AG04449 (cell line): ENCODE results near the gene TMEM179B.
A peak's percentile ranks its signal among the peaks of the same experiment; 100 is the strongest.
"Not testable (repeated sequence)": the region's sequence is repeated elsewhere in the genome, so short reads cannot be mapped to it uniquely, and the experiment has no call there.

ENCODE experiments used
- CTCF ChIA-PET: fragments of 350-600 bp; formaldehyde crosslinking; extraction: SDS; loops from one replicate; lab custom pipeline; 2021; ENCODE audit warnings: antibody characterized with exemption; lab: Yijun Ruan, JAX
- POLR2A ChIA-PET: fragments of 400-600, 350-600 bp; formaldehyde crosslinking; extraction: SDS; loops from one replicate; lab custom pipeline; 2020; ENCODE audit warnings: antibody characterized with exemption, inconsistent platforms; lab: Yijun Ruan, JAX
- DNase-seq: peaks from one replicate; pipeline ENCODE4 v3.0.0-alpha.2; 2010; ENCODE audit warnings: low read depth, low spot score
- H3K4me3 ChIP-seq: 2 replicates; pipeline ENCODE4 v1.5.1; 2011; ENCODE audit warnings: low read depth, mild to moderate bottlenecking, control low read depth, low read length
- CTCF ChIP-seq: IDR thresholded peaks from one replicate; pipeline ENCODE4 v1.5.1; 2011; ENCODE audit warnings: mild to moderate bottlenecking, moderate library complexity, low read length, control low read depth, inconsistent platforms; ENCODE audit not compliant: insufficient read depth; ENCODE audit errors: missing control alignments

Gene TMEM179B

GRCh38 chr11:62787005-62787759, at the start of gene TMEM179B:
Gene TMEM179B, plus strand, starts transcription at chr11:62787402. Its CDS starts 30 bp downstream, at chr11:62787432.
- CTCF ChIA-PET = interaction anchor here (0.6 to 5.1 kb wide), 45 partner anchors 9 to 426 kb away, joined by 3 to 189 read pairs (median 5); partner anchors contain the start of genes POLR2G, STX5, TAF6L and TEX54
- TF ChIP-seq CTCF = peak; percentile 62
- peak within 1 kb of the TSS; percentile 95 for H3K4me3 ChIP-seq
- peak; percentile 86 for DNase-seq
- POLR2A ChIA-PET = interaction anchor here (0.5 to 3.7 kb wide), 17 partner anchors 9 to 122 kb away, joined by 3 to 41 read pairs (median 4); partner anchors contain the start of genes C11orf98, CSKMT, HNRNPUL2 and STX5

GRCh38 chr11:62747475-62748160, 39.6 kb upstream of the TMEM179B start:
- CTCF ChIA-PET = no interaction called here
- DNase-seq = no peak
- TF ChIP-seq CTCF = no peak
- H3K4me3 ChIP-seq = no peak overlapping the region
- POLR2A ChIA-PET = no interaction called here

- DNase-seq, POLR2A ChIA-PET, H3K4me3 ChIP-seq: not testable (repeated sequence)
- CTCF ChIA-PET = interaction anchor here (1.0 to 1.2 kb wide), 2 partner anchors 36 to 38 kb away, joined by 3 to 4 read pairs; partner anchors contain the start of gene TMEM179B
These were observed 37.3 kb upstream of the TMEM179B start for GRCh38 chr11:62749931-62750330.

GRCh38 chr11:62752177-62752785, 34.9 kb upstream of the TMEM179B start:
- TF ChIP-seq CTCF = no peak
- H3K4me3 ChIP-seq = no peak overlapping the region
- ChIA-PET CTCF (no interaction called here), POLR2A (interaction anchor here (1.0 to 2.5 kb wide), 3 partner anchors 25 to 87 kb away, joined by 3 to 18 read pairs (median 14); partner anchors contain the start of genes HNRNPUL2 and TMEM179B)
- DNase-seq = no peak

- peak overlapping the region; percentile 73 for H3K4me3 ChIP-seq
- ChIA-PET CTCF (interaction anchor here (0.8 to 2.4 kb wide), 11 partner anchors 8 to 210 kb away, joined by 3 to 17 read pairs (median 3); partner anchors contain the start of genes POLR2G, TAF6L and TMEM179B), POLR2A (interaction anchor here (0.9 to 2.5 kb wide), 15 partner anchors 9 to 180 kb away, joined by 3 to 18 read pairs (median 5); partner anchors contain the start of genes BSCL2, EEF1G, GNG3 and HNRNPUL2)
- DNase-seq = no peak
- TF ChIP-seq CTCF = no peak
These were observed 34.0 kb upstream of the TMEM179B start for GRCh38 chr11:62752994-62753735.
